Measurements from ENCODE around the gene DTX3. TPM values are rescaled to one million over a fixed set of nuclear protein-coding genes. Genes with fewer than 3 reads are reported as not detected.

DTX3 gene
- total and polyA plus RNA-seq, 9 donors, result 20.5 to 36.2 (median 28.3) TPM

GRCh38 chr12:57618966-57619433 lies 14.4 kb downstream of the DTX3 start:
- 38% methylated on average over 9 of the region's 16 CpGs for WGBS (ENCODE audit: insufficient coverage)
- Histone ChIP-seq H3K27ac (ENCODE audit: low read length) (no peak overlapping the region), H3K4me1 (ENCODE audit: control insufficient read depth, insufficient read depth, low read length) (peaks cover 24% of the 10 kb centered on the region), H3K36me3 (ENCODE audit: control insufficient read depth, insufficient read depth, low read length) (peaks cover 40% of the 10 kb centered on the region), H3K27me3 (ENCODE audit: control insufficient read depth, insufficient read depth, low read length) (peaks cover 78% of the 10 kb centered on the region), H3K4me3 (ENCODE audit: low read length) (no peak overlapping the region), H3K9me3 (replicated peaks; ENCODE audit: control insufficient read depth, low read depth, low read length) (no peaks in the 10 kb centered on the region)
- DNase-seq, result peak; percentile 22

DNA sequence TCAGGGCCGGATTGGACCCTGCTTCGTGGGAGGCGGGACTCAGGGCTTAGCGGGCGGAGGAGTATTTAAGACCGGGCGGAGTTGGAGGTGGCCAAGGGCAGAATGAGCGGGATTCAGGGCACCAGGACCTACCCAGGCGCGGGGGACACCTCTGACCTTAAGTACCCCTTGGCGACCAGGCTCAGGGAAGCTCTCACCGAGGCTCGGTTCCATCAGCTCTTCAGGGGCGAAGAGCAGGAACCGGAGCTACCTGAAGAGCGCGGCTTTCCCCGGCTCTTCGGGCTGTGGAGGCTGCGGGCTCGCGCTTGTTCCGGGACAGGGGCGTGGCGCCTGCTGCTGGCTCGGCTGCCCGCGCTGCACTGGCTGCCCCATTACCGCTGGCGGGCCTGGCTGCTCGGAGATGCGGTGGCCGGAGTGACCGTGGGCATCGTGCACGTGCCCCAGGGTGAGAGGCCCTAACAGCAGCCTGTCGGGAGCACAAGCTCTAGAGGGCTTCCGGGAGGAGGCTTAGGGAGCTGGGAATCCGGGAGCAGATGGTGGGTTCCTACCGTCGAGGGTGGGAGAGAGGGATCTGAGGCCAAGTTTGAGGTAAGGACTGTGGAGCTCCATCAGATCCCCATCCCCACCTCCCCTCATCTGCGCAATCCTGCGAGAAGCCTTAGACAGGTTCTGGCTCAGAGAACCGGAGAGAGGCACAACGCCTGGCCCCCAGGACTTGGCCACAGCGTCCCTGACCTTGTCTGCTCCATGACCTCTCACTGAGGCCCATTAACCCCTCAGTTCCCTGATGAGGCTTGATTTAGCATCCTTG lies 15.0 kb downstream of the DTX3 start:
- Histone ChIP-seq H3K27ac (ENCODE audit: low read length) (no peak overlapping the region), H3K27me3 (ENCODE audit: control insufficient read depth, insufficient read depth, low read length) (peaks cover 81% of the 10 kb centered on the region), H3K4me3 (ENCODE audit: low read length) (no peak overlapping the region), H3K4me1 (ENCODE audit: control insufficient read depth, insufficient read depth, low read length) (peaks cover 23% of the 10 kb centered on the region), H3K36me3 (ENCODE audit: control insufficient read depth, insufficient read depth, low read length) (peaks cover 35% of the 10 kb centered on the region), H3K9me3 (replicated peaks; ENCODE audit: control insufficient read depth, low read depth, low read length) (no peaks in the 10 kb centered on the region)
- WGBS (ENCODE audit: insufficient coverage), result 36% methylated on average over 43 of the region's 46 CpGs
- DNase-seq, result no peak

- peaks cover 35% of the 10 kb centered on the region for H3K36me3 ChIP-seq (ENCODE audit: control insufficient read depth, insufficient read depth, low read length)
- peaks cover 86% of the 10 kb centered on the region for H3K27me3 ChIP-seq (ENCODE audit: control insufficient read depth, insufficient read depth, low read length)
- no peak overlapping the region for H3K27ac ChIP-seq (ENCODE audit: low read length)
- no peak overlapping the region for H3K4me3 ChIP-seq (ENCODE audit: low read length)
- peak; percentile 7 for DNase-seq
- 49% methylated on average over 13 of the region's 13 CpGs for WGBS (ENCODE audit: insufficient coverage)
- H3K4me1 ChIP-seq (ENCODE audit: control insufficient read depth, insufficient read depth, low read length), result peaks cover 23% of the 10 kb centered on the region
- H3K9me3 ChIP-seq (replicated peaks; ENCODE audit: control insufficient read depth, low read depth, low read length), result no peaks in the 10 kb centered on the region
Measured at GRCh38 chr12:57620245-57620935, 15.8 kb downstream of the DTX3 start.

DNA sequence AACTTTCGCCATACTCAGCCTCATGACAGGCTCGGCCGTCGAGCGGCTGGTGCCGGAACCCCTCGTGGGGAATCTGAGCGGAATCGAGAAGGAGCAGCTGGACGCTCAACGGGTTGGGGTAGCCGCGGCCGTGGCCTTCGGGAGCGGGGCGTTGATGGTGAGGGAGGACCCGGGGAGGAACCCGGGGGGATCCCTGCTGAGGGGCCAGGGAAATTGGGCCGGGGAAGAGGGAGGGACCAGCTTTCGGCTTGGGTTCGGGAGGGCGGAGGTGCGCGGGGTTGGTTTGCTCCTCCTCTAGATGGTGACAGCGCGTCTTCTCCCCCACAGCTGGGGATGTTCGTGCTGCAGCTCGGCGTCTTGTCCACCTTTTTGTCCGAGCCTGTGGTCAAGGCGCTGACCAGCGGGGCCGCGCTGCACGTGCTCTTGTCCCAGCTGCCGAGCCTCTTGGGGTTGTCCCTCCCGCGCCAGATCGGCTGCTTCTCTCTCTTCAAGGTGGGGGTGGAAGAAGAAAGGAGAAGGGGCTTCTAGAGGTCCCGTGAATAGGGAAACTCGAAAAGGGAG lies 16.4 kb downstream of the DTX3 start:
- 4% methylated on average over 38 of the region's 42 CpGs for WGBS (ENCODE audit: insufficient coverage)
- H3K27me3 ChIP-seq (ENCODE audit: control insufficient read depth, insufficient read depth, low read length), result peaks cover 88% of the 10 kb centered on the region
- DNase-seq, result peak; percentile 39

GRCh38 chr12:57621497-57622292 lies 17.1 kb downstream of the DTX3 start:
- Histone ChIP-seq H3K4me3 (ENCODE audit: low read length) (peak overlapping the region; percentile 46), H3K36me3 (ENCODE audit: control insufficient read depth, insufficient read depth, low read length) (peaks cover 31% of the 10 kb centered on the region), H3K9me3 (replicated peaks; ENCODE audit: control insufficient read depth, low read depth, low read length) (no peaks in the 10 kb centered on the region), H3K27ac (ENCODE audit: low read length) (no peak overlapping the region), H3K4me1 (ENCODE audit: control insufficient read depth, insufficient read depth, low read length) (peaks cover 29% of the 10 kb centered on the region), H3K27me3 (ENCODE audit: control insufficient read depth, insufficient read depth, low read length) (peaks cover 93% of the 10 kb centered on the region)
- peak; percentile 70 for DNase-seq
- WGBS (ENCODE audit: insufficient coverage), result 2% methylated on average over 49 of the region's 49 CpGs

More for the DNA sequence above, 16.4 kb downstream of the DTX3 start:
- no peaks in the 10 kb centered on the region for H3K9me3 ChIP-seq (replicated peaks; ENCODE audit: control insufficient read depth, low read depth, low read length)
- H3K27ac ChIP-seq (ENCODE audit: low read length), result no peak overlapping the region
- peaks cover 23% of the 10 kb centered on the region for H3K4me1 ChIP-seq (ENCODE audit: control insufficient read depth, insufficient read depth, low read length)
- peak overlapping the region; percentile 46 for H3K4me3 ChIP-seq (ENCODE audit: low read length)
- peaks cover 34% of the 10 kb centered on the region for H3K36me3 ChIP-seq (ENCODE audit: control insufficient read depth, insufficient read depth, low read length)

GRCh38 chr12:57622293-57623245 lies 17.9 kb downstream of the DTX3 start:
- H3K27me3 ChIP-seq (ENCODE audit: control insufficient read depth, insufficient read depth, low read length), result peaks cover 96% of the 10 kb centered on the region
- 77% methylated on average over 6 of the region's 9 CpGs for WGBS (ENCODE audit: insufficient coverage)

GRCh38 chr12:57623385-57623784 lies 18.8 kb downstream of the DTX3 start:
- Histone ChIP-seq H3K4me1 (ENCODE audit: control insufficient read depth, insufficient read depth, low read length) (peaks cover 42% of the 10 kb centered on the region), H3K27ac (ENCODE audit: low read length) (no peak overlapping the region), H3K9me3 (replicated peaks; ENCODE audit: control insufficient read depth, low read depth, low read length) (no peaks in the 10 kb centered on the region), H3K27me3 (ENCODE audit: control insufficient read depth, insufficient read depth, low read length) (peaks cover 96% of the 10 kb centered on the region), H3K36me3 (ENCODE audit: control insufficient read depth, insufficient read depth, low read length) (peaks cover 26% of the 10 kb centered on the region), H3K4me3 (ENCODE audit: low read length) (no peak overlapping the region)
- WGBS (ENCODE audit: insufficient coverage), result 88% methylated on average over 1 of the region's 2 CpGs
- DNase-seq, result no peak

More at GRCh38 chr12:57622293-57623245, 17.9 kb downstream of the DTX3 start:
- peaks cover 26% of the 10 kb centered on the region for H3K36me3 ChIP-seq (ENCODE audit: control insufficient read depth, insufficient read depth, low read length)
- peak; percentile 3 for DNase-seq
- no peaks in the 10 kb centered on the region for H3K9me3 ChIP-seq (replicated peaks; ENCODE audit: control insufficient read depth, low read depth, low read length)
- H3K4me3 ChIP-seq (ENCODE audit: low read length), result no peak overlapping the region
- peaks cover 36% of the 10 kb centered on the region for H3K4me1 ChIP-seq (ENCODE audit: control insufficient read depth, insufficient read depth, low read length)
- no peak overlapping the region for H3K27ac ChIP-seq (ENCODE audit: low read length)

DNA sequence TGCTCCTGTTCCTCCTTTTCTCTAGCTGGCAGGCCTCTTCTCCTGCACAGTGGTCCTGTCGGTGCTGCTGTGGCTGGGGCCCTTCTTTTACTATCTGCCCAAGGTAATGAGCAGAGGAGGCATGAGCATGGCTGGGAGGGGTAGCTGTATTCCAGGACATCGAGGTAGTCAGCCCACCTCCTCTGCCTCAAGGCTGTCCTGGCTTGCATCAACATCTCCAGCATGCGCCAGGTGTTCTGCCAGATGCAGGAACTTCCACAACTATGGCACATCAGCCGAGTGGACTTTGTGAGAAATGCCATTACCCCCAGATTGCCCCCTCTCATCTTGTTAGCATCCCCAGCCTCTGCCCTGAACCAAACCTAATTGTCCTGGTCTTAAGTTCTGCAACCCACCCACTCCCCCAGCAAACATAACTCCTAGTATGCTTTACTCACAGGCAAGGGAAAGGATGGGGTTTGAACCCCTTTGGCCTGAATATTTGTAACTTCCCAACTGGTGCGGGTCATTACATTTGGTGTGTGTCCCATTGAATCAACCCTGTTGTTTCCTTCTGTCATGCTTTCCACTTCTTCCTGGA lies 19.3 kb downstream of the DTX3 start:
- H3K9me3 ChIP-seq (replicated peaks; ENCODE audit: control insufficient read depth, low read depth, low read length), result no peaks in the 10 kb centered on the region
- peaks cover 42% of the 10 kb centered on the region for H3K4me1 ChIP-seq (ENCODE audit: control insufficient read depth, insufficient read depth, low read length)
- H3K4me3 ChIP-seq (ENCODE audit: low read length), result no peak overlapping the region
- peaks cover 26% of the 10 kb centered on the region for H3K36me3 ChIP-seq (ENCODE audit: control insufficient read depth, insufficient read depth, low read length)
- 74% methylated on average over 3 of the region's 5 CpGs for WGBS (ENCODE audit: insufficient coverage)
- peaks cover 96% of the 10 kb centered on the region for H3K27me3 ChIP-seq (ENCODE audit: control insufficient read depth, insufficient read depth, low read length)
- no peak overlapping the region for H3K27ac ChIP-seq (ENCODE audit: low read length)
- no peak for DNase-seq

Data from muscle of leg (tissue), 11 donors.